OCI-LY3 (cell line): ENCODE results near the gene ADGRD1.

Source experiments
- H2AFZ ChIP-seq: fragments of 200-600, 300-600 bp; shearing (Covaris generic); 2 replicates; pipeline ENCODE4 v1.6.0; 2014; ENCODE audit warnings: antibody characterized with exemption, low read depth, low read length
- H3K27ac ChIP-seq: fragments of 200-600, 300-600 bp; sonication (generic); 2 replicates; pipeline ENCODE4 v1.5.1; 2014; ENCODE audit warnings: mild to moderate bottlenecking, low read length, moderate library complexity, mixed read lengths
- H3K27me3 ChIP-seq: fragments of 200-600, 300-600 bp; sonication (generic); 2 replicates; pipeline ENCODE4 v1.6.1; 2014; ENCODE audit warnings: low read depth, low read length, mixed read lengths
- H3K36me3 ChIP-seq: fragments of 200-600, 300-600 bp; sonication (generic); replicated peaks from 2 replicates; pipeline ENCODE3; 2014; ENCODE audit warnings: low read depth, low read length, mixed read lengths
- H3K4me1 ChIP-seq: fragments of 300-600, 200-600 bp; sonication (generic); 2 replicates; pipeline ENCODE4 v1.6.1; 2014; ENCODE audit warnings: low read length, mixed read lengths
- H3K4me2 ChIP-seq: fragments of 200-600, 300-600 bp; sonication (generic); 2 replicates; pipeline ENCODE4 v1.6.1; 2014; ENCODE audit warnings: low read length, mixed read lengths
- H3K4me3 ChIP-seq: fragments of 300-600, 200-600 bp; sonication (generic); 2 replicates; pipeline ENCODE4 v1.5.1; 2014; ENCODE audit warnings: antibody characterized with exemption, mild to moderate bottlenecking, low read length, moderate library complexity
- H3K79me2 ChIP-seq: fragments of 300-600, 200-600 bp; shearing (Covaris generic); 2 replicates; pipeline ENCODE4 v1.6.1; 2014; ENCODE audit warnings: mild to moderate bottlenecking, low read length, mixed read lengths
- H3K9ac ChIP-seq: fragments of 300-600, 200-600 bp; shearing (Covaris generic); 2 replicates; pipeline ENCODE4 v1.6.0; 2014; ENCODE audit warnings: mild to moderate bottlenecking, low read length, moderate library complexity
- H3K9me3 ChIP-seq: fragments of 200-600, 300-600 bp; shearing (Covaris generic); 2 replicates; pipeline ENCODE4 v1.6.1; 2014; ENCODE audit warnings: low read length, mixed read lengths; ENCODE audit not compliant: insufficient read depth
- H4K20me1 ChIP-seq: fragments of 200-600, 300-600 bp; sonication (generic); 2 replicates; pipeline ENCODE4 v1.6.1; 2016; ENCODE audit warnings: low read length, mixed read lengths; ENCODE audit not compliant: insufficient read depth
- EZH2phosphoT487 ChIP-seq: fragments of 200-600 bp; shearing (Covaris generic); IDR thresholded peaks from 2 replicates; pipeline ENCODE4 v1.6.1; 2018; ENCODE audit warnings: antibody characterized with exemption, mixed run types, low read depth
- TF ChIP-seq, protein P1 (sequence below): fragments of 200-600, 300-600 bp; sonication (generic); IDR thresholded peaks from 2 replicates; pipeline ENCODE4 v1.5.1; 2014; ENCODE audit warnings: antibody characterized with exemption, low read length, low read depth

The ADGRD1 gene

DNA sequence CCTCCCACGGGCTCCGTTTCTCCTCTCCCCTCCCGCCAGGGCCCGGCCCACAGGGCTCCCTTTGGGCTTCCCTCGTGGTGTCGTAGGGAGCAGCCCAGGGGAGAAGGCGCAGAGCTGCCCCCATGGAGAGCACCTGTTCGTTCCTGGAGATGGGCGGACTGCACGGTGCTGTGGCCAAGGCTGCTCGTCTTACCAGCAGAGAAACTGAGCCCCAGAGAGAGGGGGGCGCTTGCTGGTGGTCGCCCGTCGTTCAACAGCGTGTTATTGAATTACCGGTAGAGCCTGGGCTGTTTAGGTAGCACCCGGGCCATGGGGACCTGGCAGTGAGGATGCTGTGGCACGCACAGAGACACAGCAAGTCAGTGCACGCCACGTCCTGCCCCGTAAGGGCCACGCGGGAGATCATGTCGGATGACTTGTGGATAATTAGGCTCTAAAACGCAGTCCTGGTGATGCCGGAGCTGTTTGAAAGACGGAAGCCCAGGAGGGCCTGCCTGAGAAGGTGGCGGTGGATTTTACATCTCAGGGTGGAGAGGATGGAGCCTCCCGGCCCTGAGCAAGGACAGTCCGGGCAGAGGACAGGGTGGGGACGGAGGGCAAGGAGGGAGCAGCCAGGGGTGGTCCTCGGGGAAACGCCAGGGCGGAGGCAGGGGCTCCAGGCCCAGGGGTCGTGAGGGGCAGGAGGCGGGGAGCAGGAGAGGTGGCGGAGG is 134.4 kb downstream of the ADGRD1 start:
- H3K79me2 ChIP-seq: no peaks in the 10 kb centered on the region
- H3K9ac ChIP-seq: no peak overlapping the region
- no peak overlapping the region for H2AFZ ChIP-seq
- no peak for TF ChIP-seq EZH2phosphoT487
- TF ChIP-seq, protein P1, sequence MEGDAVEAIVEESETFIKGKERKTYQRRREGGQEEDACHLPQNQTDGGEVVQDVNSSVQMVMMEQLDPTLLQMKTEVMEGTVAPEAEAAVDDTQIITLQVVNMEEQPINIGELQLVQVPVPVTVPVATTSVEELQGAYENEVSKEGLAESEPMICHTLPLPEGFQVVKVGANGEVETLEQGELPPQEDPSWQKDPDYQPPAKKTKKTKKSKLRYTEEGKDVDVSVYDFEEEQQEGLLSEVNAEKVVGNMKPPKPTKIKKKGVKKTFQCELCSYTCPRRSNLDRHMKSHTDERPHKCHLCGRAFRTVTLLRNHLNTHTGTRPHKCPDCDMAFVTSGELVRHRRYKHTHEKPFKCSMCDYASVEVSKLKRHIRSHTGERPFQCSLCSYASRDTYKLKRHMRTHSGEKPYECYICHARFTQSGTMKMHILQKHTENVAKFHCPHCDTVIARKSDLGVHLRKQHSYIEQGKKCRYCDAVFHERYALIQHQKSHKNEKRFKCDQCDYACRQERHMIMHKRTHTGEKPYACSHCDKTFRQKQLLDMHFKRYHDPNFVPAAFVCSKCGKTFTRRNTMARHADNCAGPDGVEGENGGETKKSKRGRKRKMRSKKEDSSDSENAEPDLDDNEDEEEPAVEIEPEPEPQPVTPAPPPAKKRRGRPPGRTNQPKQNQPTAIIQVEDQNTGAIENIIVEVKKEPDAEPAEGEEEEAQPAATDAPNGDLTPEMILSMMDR: no peak
- no peaks in the 10 kb centered on the region for H3K36me3 ChIP-seq
- peaks cover 13% of the 10 kb centered on the region for H3K4me1 ChIP-seq
- no peaks in the 10 kb centered on the region for H4K20me1 ChIP-seq
- no peak overlapping the region for H3K4me3 ChIP-seq
- no peaks in the 10 kb centered on the region for H3K27me3 ChIP-seq
- H3K9me3 ChIP-seq: no peaks in the 10 kb centered on the region
- H3K27ac ChIP-seq: no peak overlapping the region
- no peak overlapping the region for H3K4me2 ChIP-seq

DNA sequence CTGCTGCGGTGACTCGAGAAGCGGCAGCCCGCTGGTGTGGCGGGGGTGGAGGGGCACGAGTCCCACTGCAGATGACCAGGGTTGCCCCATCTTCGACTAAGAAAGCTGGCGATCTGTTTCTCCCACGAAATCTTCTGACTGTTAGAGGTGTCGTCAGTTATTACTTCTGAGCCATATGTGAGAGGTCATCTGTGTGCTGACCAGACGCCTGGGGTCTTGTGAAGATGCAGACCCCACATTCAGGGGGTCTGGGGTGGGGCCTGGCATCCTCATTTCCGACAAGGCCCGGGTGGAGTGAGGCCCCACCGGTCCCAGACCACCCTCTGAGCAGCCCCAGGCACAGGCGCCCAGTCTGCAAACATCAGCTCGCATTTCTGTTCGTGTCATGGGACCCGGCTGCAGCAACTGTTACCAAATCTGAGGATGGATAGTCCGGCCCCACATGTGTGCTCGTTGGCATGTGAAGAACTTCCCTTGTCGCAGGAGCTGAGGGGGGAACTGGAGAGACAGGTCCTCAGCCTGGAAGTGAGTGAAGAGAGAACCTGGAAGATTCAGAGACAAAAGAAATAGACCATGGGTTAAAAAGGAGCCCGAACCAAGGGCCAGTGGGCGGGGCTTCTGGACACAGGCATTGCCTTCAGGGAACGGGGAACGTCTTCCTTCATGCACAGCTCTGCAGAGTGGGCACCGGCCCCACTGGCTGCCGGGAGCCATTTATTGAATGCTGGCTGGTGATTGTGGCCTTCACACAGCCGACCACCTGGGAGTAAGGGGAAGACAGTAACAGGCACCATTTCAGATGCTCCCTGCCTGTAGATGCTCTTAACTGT is 135.2 kb downstream of the ADGRD1 start:
- Histone ChIP-seq H3K9me3 (no peaks in the 10 kb centered on the region), H3K27ac (no peak overlapping the region), H3K4me3 (no peak overlapping the region), H3K36me3 (no peaks in the 10 kb centered on the region), H3K79me2 (no peaks in the 10 kb centered on the region), H3K27me3 (no peaks in the 10 kb centered on the region), H2AFZ (no peak overlapping the region), H3K4me1 (peaks cover 14% of the 10 kb centered on the region), H3K9ac (no peak overlapping the region), H3K4me2 (no peak overlapping the region), H4K20me1 (no peaks in the 10 kb centered on the region)
- TF ChIP-seq, protein P1: no peak
- no peak for TF ChIP-seq EZH2phosphoT487

DNA sequence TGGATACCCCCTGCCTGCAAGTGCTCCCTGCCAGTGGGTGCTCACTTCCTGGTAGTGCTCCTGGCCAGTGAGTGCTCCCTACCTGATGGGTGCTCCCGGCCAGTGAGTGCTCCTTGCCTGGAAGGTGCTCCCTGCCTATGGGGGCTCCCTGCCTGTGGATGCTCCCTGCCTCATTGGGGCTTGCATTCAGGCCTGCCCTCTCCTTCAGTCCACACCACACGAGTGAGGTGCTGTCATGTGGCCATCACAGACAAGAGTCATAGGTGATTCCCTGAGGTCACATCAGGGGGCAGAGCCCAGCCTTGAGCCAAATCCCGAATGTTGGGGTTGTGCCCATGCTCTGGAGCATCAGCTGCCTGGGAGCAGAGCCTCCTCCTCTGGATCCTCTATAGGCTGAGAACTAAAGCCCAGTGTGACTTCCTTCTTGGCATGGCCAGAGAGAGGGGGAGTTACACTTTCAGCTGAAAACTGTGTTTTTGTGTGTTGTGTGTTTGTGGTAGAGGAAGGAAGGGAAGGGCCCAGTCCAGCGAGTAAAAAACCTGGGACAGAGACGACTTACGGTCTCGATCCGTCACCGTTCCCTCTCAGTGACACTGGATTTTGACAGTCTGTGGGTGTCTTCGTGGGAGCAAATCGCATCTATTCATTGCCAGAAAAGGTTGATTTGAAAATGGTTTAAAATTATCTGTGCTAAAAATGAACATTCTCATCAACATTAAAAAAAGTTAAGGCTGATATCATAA is 136.0 kb downstream of the ADGRD1 start:
- no peak overlapping the region for H3K27ac ChIP-seq
- peaks cover 14% of the 10 kb centered on the region for H3K4me1 ChIP-seq
- no peak overlapping the region for H3K9ac ChIP-seq

More for the DNA sequence above, 136.0 kb downstream of the ADGRD1 start:
- no peaks in the 10 kb centered on the region for H3K9me3 ChIP-seq
- no peaks in the 10 kb centered on the region for H3K27me3 ChIP-seq
- TF ChIP-seq, protein P1: no peak
- TF ChIP-seq EZH2phosphoT487: no peak
- no peak overlapping the region for H3K4me2 ChIP-seq
- no peak overlapping the region for H3K4me3 ChIP-seq
- H2AFZ ChIP-seq: no peak overlapping the region
- no peaks in the 10 kb centered on the region for H4K20me1 ChIP-seq
- H3K36me3 ChIP-seq: no peaks in the 10 kb centered on the region
- H3K79me2 ChIP-seq: no peaks in the 10 kb centered on the region
